Naive B cell (primary cell): ENCODE data around the gene TM9SF2. TPM values are rescaled to one million over a fixed set of nuclear protein-coding genes. Genes with fewer than 3 reads are reported as not detected.
A peak's percentile ranks its signal among the peaks of the same experiment; 100 is the strongest.

Experiments used
- ATAC-seq, 2 donors: fragments of 150-1000 bp; cut with Tn5 transposase; 2 replicates each; pipeline ENCODE4 v1.10.0; 2021; ENCODE audit warnings: low read depth in 2 of 2, mild to moderate bottlenecking in 2 of 2, moderate library complexity in 2 of 2
- DNase-seq: peaks from one replicate; pipeline ENCODE4 v3.0.0; 2022
- H3K27ac Mint-ChIP-seq, 6 donors: one replicate each; pipeline ENCODE4 v1.8.0; 2020 to 2022; ENCODE audit warnings: mild to moderate bottlenecking in 6 of 6, mixed read lengths in 6 of 6, moderate library complexity in 5 of 6, inconsistent platforms in 2 of 6
- H3K27me3 Mint-ChIP-seq, 3 donors: one replicate each; pipeline ENCODE4 v1.8.0; 2021 to 2022; ENCODE audit warnings: mixed read lengths in 3 of 3, mild to moderate bottlenecking in 1 of 3
- H3K36me3 Mint-ChIP-seq, 2 donors: one replicate each; pipeline ENCODE4 v1.8.0; 2020 to 2022; ENCODE audit warnings: mixed read lengths in 2 of 2, inconsistent platforms in 1 of 2, mild to moderate bottlenecking in 1 of 2
- H3K4me1 Mint-ChIP-seq, 3 donors: one replicate each; pipeline ENCODE4 v1.8.0; 2020 to 2022; ENCODE audit warnings: mixed read lengths in 3 of 3, inconsistent platforms in 1 of 3, mild to moderate bottlenecking in 1 of 3, moderate library complexity in 1 of 3
- H3K4me3 Mint-ChIP-seq, 8 donors: one replicate each; pipeline ENCODE4 v1.8.0; 2020 to 2022; ENCODE audit warnings: mild to moderate bottlenecking in 8 of 8, mixed read lengths in 8 of 8, moderate library complexity in 8 of 8, inconsistent platforms in 2 of 8
- H3K9me3 Mint-ChIP-seq, 7 donors: one replicate each; pipeline ENCODE4 v1.8.0; 2020 to 2022; ENCODE audit warnings: mixed read lengths in 7 of 7, mild to moderate bottlenecking in 5 of 7, inconsistent platforms in 2 of 7, moderate library complexity in 1 of 7
- polyA plus RNA-seq, 6 donors: library from polyadenylated mRNA; unstranded; fragments of 300-500 nt; fragmentation: Illumina TruSeq; gene quantifications; one replicate each; pipeline ENCODE4 v1.2.3, GENCODE V29; 2021; ENCODE audit warnings: low read depth in 6 of 6

The TM9SF2 gene
- polyA plus RNA-seq, 6 donors from 2014 or later, result 60.7 to 140 (median 67.0) TPM

DNA sequence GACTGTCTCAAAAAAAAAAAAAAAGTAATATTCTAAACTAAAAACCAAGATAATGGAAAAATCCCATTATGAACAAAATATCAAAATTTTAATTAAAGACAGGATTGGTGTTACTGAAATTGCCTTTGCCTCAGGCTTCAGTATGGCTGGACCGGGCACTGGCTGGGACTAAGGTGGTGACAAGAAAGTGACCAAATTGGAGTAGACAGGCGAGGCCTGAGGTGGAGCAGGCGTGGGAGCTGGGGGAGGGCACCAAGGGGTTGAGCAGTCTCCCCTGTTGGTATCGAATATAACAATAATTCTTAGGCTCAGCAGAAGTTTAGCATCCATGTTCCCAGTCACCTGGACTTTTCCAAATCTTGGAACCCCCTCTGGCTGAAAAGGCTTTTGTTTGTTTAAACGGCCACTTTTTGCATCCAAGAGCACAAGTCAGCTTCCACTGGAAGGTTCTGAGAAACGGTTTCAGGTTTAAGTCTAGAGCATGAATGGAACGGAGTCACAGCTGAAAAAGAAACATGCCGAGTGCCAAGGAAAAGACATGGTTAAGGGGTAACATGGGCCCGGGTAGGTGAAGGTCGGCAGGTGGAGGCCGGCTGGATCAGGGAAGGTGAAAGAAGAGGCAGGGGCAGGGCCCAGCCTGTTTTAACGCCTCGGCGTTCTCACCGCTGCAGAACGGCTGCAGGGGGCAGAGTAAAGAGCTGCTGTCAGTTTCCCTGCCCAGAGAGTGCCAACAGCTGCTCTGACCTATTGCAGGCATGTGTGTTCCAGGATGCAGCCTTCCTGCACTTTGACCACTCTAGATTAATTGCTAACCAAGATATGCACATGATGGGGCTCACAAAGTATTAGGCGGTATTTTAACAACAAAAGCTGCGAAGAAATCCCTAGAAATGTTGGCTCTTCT is 104.4 kb downstream of the TM9SF2 start:
- Mint-ChIP-seq H3K4me3 (peak overlapping the region; percentile 86 to 96 (median 92)), H3K36me3 (peaks cover 0 to 7% of the 10 kb centered on the region in 2 donors), H3K4me1 (peaks cover 36 to 49% (median 40%) of the 10 kb centered on the region in 3 donors), H3K27me3 (no peaks in the 10 kb centered on the region), H3K27ac (peak overlapping the region; percentile 48 to 95 (median 85)), H3K9me3 (peaks cover 0 to 2% (median 0%) of the 10 kb centered on the region in 7 donors)
- peak; percentile 62 to 71 for ATAC-seq
- no peak for DNase-seq

DNA sequence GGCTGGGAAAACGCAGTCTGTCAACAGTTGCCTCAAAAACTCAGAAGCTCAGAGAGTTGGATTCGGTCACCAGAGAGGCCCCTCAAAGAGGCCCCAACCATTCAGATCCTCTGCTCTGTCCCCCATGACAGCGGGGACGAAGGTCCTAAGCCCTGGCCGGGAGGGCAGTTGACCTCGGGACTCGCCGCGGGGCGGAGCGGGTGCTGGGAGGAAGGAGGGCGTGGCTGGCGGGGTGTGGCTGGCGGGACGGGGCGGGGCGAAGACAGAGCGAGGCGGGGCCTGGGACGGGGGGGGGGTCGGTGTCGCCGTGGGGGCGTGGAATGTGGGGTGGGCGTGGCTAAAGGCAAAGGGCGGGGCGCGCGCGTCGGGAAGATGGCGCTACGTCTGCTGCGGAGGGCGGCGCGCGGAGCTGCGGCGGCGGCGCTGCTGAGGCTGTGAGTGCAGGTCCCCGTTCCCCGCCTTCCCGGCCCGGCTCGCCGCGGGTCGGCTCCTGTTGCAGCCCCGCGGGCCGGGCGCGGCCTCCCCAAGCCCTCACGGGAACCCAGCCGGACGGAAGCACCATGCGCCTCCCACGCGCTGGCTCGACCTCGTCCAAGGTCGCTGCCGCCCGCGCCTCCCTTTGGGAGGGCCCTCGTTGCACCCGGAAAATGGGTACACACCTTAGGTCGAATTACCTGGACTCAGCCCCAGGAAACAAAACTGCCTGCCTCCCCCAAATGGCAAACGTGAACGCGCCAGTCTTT is 105.2 kb downstream of the TM9SF2 start, which contains the start of gene CLYBL:
TSS of gene CLYBL (plus strand) at position 367 of the 743 bp plus-strand sequence.
- H3K27ac Mint-ChIP-seq, result peak within 1 kb of the TSS; percentile 48 to 95 (median 85)
- ATAC-seq (peak; percentile 83 to 85), DNase-seq (peak; percentile 85)
- peaks cover 0 to 2% (median 0%) of the 10 kb centered on the region in 7 donors for H3K9me3 Mint-ChIP-seq
- H3K4me3 Mint-ChIP-seq, result peak within 1 kb of the TSS; percentile 86 to 96 (median 92)
- peaks cover 33 to 46% (median 35%) of the 10 kb centered on the region in 3 donors for H3K4me1 Mint-ChIP-seq
- H3K27me3 Mint-ChIP-seq, result no peaks in the 10 kb centered on the region
- peaks cover 0 to under 1% of the 10 kb centered on the region in 2 donors for H3K36me3 Mint-ChIP-seq

DNA sequence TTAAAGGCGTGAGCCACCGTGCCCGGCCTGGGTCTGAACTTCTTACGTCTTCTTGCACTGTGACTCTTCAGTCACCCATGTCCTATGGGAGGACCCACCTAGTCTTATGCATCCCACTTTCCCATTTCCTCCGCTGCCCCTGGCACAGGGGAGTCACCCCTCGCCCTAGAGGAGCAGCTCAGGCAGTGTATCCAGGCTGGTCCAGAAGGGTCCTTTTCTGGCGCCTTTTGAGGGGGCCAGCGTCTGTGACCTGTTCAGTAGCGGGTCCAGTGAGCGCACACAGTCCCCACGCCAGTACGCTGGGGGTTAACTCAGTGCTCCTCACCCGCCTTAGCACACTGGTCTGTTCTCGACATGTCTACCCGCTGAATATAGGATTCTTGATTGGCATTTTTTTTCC is 107.1 kb downstream of the TM9SF2 start:
- Mint-ChIP-seq H3K27ac (peak overlapping the region in 1 of 6 donors; percentile 7), H3K4me1 (peaks cover 24 to 34% (median 26%) of the 10 kb centered on the region in 3 donors)

DNA sequence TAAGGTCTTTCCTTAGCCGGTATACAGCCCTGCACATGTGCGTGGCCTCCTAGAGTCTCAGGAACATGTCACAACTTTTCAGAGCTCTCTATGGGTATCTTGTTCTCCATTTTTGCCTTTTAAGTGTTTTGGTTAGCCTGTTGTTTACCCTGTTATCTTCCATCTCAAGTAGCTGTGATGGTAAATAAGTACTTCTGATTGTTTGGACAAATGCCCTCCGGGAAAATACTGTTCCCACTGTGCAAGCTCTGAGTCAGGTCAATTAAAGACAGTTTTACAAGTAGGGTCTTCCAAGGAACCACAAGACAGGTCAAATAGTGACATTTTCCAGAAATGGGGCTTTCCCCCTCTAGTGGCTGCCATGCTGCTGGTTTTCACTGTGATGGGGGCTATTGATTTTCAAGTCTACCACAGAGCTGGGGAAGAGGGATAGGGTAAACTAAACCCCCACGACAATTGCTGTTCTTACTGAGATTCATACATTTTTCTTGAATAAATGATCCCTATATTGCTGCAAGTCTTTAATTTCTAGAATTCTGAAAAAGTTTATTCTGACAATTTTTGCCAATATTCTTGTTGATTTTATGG is 109.5 kb downstream of the TM9SF2 start:
- H3K27me3 Mint-ChIP-seq, result no peaks in the 10 kb centered on the region
- H3K9me3 Mint-ChIP-seq, result peaks cover 0 to 2% (median 0%) of the 10 kb centered on the region in 7 donors
- DNase-seq (no peak), ATAC-seq (no peak)
- peaks cover 23 to 45% (median 32%) of the 10 kb centered on the region in 3 donors for H3K4me1 Mint-ChIP-seq
- H3K27ac Mint-ChIP-seq, result no peak overlapping the region
- H3K4me3 Mint-ChIP-seq, result peak overlapping the region in 1 of 8 donors; percentile 86
- no peaks in the 10 kb centered on the region for H3K36me3 Mint-ChIP-seq

More for the DNA sequence above, 107.1 kb downstream of the TM9SF2 start:
- ATAC-seq, result no peak
- H3K36me3 Mint-ChIP-seq, result no peaks in the 10 kb centered on the region
- peaks cover 0 to 2% (median 0%) of the 10 kb centered on the region in 7 donors for H3K9me3 Mint-ChIP-seq
- H3K27me3 Mint-ChIP-seq, result no peaks in the 10 kb centered on the region
- DNase-seq, result no peak
- H3K4me3 Mint-ChIP-seq, result peak overlapping the region in 6 of 8 donors; percentile 6 to 90 (median 58)

Other genes with a start within 250 kb of the TM9SF2 start
- 100 to 1,000 TPM in 5 of 6 donors, 10 to 100 TPM in 1; 70.6 to 229 (median 135) TPM for gene GPR18, start 243.1 kb upstream of the TM9SF2 start, polyA plus RNA-seq
- gene GPR183, start 194.1 kb upstream of the TM9SF2 start, polyA plus RNA-seq, result 100 to 1,000 TPM in 5 of 6 donors, 10 to 100 TPM in 1; 98.3 to 487 (median 158) TPM
- gene CLYBL, start 105.2 kb downstream of the TM9SF2 start, polyA plus RNA-seq, result 10 to 100 TPM in 4 of 6 donors, 1 to 10 TPM in 2; 4.3 to 21.6 (median 10.9) TPM